SKM-1 (cell line): Measurements from ENCODE around the gene KATNAL1.
"Not testable (repeated sequence)": the region's sequence is repeated elsewhere in the genome, so short reads cannot be mapped to it uniquely, and the experiment has no call there.

Experiments used
- DNase-seq: peaks from one replicate; lab custom pipeline; 2025; ENCODE audit not compliant: unreplicated experiment; lab: John Stamatoyannopoulos, UW

Gene KATNAL1

GRCh38 chr13:30224732-30225131, 82.6 kb downstream of the KATNAL1 start:
- no peak for DNase-seq

GRCh38 chr13:30222254-30222653, 85.1 kb downstream of the KATNAL1 start:
- DNase-seq = no peak

- no peak for DNase-seq
Observed at GRCh38 chr13:30216111-30216510, 91.2 kb downstream of the KATNAL1 start.

GRCh38 chr13:30212256-30212655, 95.1 kb downstream of the KATNAL1 start:
- no peak for DNase-seq

- DNase-seq = no peak
Observed at GRCh38 chr13:30211745-30212144, 95.6 kb downstream of the KATNAL1 start.

GRCh38 chr13:30204564-30204963, 102.8 kb downstream of the KATNAL1 start:
- no peak for DNase-seq

GRCh38 chr13:30196025-30196424, 111.3 kb downstream of the KATNAL1 start:
- no peak for DNase-seq

- no peak for DNase-seq
Observed at GRCh38 chr13:30194906-30195305, 112.4 kb downstream of the KATNAL1 start.

- no peak for DNase-seq
Observed at GRCh38 chr13:30193279-30194234, 113.8 kb downstream of the KATNAL1 start.

- DNase-seq = no peak
Observed at GRCh38 chr13:30192320-30193093, 114.8 kb downstream of the KATNAL1 start.

- DNase-seq = no peak
Observed at GRCh38 chr13:30191491-30192100, 115.8 kb downstream of the KATNAL1 start.

GRCh38 chr13:30186634-30187415, 120.5 kb downstream of the KATNAL1 start:
- no peak for DNase-seq

GRCh38 chr13:30181888-30182651, 125.3 kb downstream of the KATNAL1 start:
- DNase-seq = no peak

- DNase-seq = no peak
Observed at GRCh38 chr13:30179597-30180276, 127.6 kb downstream of the KATNAL1 start.

- no peak for DNase-seq
Observed at GRCh38 chr13:30178976-30179375, 128.4 kb downstream of the KATNAL1 start.

- no peak for DNase-seq
Observed at GRCh38 chr13:30175166-30175565, 132.2 kb downstream of the KATNAL1 start.

GRCh38 chr13:30174250-30174649, 133.1 kb downstream of the KATNAL1 start:
- not testable (repeated sequence) for DNase-seq

GRCh38 chr13:30173303-30173610, 134.1 kb downstream of the KATNAL1 start:
- DNase-seq = no peak

GRCh38 chr13:30172593-30173302, 134.6 kb downstream of the KATNAL1 start:
- peak; percentile 42 for DNase-seq
